ENCODE results near the gene GADD45GIP1.
"Not testable (repeated sequence)": the region's sequence is repeated elsewhere in the genome, so short reads cannot be mapped to it uniquely, and the experiment has no call there.

The GADD45GIP1 gene

GRCh38 chr19:12937927-12938778 lies 18.9 kb downstream of the GADD45GIP1 start, which contains the start of gene CALR:
Gene CALR (plus strand): TSS chr19:12938609. CDS start chr19:12938680, 71 bp downstream.
- DNase-seq = peak; percentile 100

DNA sequence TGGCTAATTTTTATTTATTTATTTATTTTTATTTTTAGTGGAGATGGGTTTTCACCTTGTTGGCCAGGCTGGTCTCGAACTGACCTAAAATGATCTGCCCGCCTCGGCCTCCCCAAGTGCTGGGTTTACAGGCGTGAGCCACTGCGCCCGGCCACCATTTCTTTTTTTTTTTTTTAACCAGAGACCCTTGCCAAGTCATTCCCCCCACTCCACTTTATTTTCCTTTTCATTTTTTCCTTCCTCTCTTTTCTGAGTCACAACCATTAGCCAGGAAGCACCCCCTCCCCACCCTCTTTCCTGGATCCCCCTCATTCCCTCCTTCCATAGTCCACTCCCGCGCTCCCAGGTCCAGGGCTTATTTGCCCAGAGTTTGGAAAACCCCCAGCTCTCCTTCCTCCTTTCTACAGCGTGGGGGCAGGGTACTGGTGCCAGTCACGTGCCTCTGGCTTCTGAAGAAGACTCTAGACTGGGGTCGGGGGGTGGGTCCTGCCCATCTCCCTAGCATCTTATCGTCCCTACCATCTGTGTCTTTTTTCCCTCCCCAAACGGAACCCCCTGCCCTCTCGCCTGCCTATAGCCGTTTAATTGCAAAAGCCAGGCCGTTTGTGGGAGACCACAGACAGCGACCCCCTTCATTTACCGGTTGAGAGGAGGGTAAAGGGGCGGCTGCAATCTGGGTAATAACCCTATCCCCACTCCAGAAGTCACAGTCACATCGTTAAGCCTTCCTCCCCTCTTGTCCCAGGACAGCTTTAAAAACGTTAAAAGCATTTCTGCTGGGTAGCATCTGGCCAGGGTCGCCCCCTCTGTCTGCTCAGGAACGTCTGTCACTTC lies 19.7 kb downstream of the GADD45GIP1 start:
- no peak for DNase-seq

DNA sequence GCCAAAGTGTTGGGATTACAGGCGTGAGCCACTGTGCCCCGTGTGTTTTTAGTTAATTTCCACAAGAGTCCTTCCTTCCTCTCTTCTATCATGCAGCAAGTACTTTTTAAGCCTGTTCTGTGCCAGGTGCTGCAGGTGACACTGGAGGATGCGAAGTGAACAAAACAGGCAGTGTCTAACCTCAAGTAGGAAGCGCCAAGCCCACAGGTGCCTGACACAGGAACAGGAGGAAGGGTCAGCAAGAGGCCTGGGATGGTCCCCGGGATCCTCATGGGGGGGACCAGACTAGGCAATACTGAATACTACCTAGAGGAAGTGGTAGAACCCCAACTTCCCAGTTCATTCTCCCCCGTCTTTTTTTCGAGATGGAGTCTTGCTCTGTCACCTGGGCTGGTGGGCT lies 20.4 kb downstream of the GADD45GIP1 start:
- DNase-seq = no peak

- DNase-seq = no peak
Measured at GRCh38 chr19:12935071-12935470, 22.0 kb downstream of the GADD45GIP1 start.

DNA sequence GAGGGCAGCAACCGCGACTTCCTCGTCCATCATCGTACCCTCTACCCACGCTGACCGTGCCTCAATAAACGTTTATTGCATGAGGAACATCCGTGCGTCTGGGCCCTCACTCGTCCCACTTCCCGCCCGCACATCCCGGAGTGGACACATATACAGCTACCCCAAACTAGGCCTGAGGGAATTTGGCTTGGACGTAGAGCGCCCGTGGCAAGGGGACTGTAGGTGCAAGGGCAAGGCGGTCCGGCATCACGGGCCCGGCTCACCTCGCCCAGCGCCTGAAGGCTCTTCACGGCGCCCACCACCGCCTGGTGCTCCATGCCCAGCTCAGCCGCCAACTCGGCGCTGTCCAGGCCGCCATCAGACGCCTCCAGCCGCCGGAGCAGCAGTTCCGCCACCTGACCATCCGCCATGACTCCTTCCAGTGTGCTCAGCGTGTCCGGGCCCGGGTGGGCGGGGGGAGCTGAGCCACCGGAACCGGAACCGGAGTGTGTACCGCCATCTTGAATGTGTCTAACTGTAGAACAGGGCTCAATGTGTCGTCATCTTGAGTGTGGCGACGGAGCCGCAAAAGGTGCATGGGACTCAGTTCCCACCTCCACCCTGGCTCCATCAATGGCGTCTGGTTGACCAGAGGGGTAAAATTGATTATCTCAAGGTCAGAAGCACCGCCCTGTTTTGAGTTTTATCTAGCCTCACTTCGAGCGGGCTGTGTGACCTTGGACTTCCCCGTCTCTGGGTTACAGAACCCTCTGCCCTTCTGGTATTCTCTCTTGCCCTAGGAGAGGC lies 23.5 kb downstream of the GADD45GIP1 start, which contains the start of gene FARSA:
TSS of gene FARSA (minus strand) at position 425 of the 786 bp plus-strand sequence. CDS start at position 410, 15 bp downstream.
- DNase-seq = peak; percentile 92

- DNase-seq = peak; percentile 1
Measured at GRCh38 chr19:12932392-12933286, 24.4 kb downstream of the GADD45GIP1 start.

DNA sequence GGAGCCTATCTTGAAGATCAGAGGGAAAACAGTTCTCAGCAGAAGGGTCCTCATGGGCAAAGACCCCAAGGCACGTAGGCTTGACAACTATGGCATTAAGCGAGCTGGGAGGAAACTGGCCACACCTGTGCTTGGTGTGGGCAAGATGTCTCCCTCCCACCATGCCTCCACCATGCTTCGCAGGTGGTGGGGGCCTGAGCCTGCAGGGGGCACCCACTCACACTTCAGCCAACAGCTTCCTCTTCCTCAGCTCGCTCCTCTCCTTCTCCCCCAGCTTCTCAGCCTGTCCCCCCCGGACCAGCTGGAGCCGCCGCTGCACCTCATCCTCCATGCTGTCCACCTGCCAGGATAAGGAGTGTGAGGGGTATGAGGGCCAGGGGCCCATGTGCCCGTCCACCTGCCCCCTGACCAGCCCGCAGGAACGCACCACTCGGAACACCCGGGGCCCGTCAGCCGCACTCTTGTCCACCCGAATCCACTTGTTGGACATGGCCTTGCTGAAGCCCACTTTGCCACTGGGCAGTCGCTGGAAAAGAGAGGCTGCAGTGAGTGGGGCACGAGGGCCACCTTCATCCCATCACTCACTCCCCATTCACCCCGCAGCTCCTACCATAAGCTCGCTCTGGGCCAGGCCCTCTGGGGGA lies 26.9 kb downstream of the GADD45GIP1 start:
- DNase-seq = peak; percentile 2

DNA sequence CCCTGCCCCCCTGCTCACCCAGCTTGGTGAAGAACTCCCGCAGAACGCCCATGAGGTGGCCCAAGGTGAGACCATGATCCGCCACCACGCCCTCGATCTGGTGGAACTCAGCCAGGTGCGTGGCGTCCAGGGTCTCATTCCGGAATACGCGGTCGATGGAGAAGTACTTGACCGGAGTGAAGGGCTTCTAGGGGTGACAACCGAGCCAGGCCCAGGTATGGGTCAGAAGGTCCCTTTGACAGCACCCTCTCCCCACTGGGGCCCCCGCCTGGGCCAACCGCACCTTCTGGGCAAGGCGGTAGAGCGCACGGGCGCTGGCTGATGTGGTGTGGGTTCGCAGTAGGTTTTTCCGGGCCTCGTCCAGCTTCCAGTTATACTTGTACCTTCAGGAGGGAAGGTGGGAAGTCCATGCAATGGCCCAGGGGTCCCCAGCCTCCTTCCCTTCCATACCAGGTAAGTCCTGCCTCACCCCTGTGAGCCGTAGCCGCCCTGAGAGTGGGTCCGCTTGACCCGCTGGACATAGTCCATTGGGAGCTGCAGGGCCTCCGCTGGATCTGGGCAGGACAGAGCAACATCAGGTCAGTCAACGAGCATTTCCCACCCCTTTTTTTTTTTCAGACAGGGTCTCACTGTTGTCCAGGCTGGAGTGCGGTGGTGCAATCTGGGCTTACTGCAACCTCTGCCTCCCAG lies 32.3 kb downstream of the GADD45GIP1 start:
- no peak for DNase-seq

GRCh38 chr19:12922959-12923358 lies 34.1 kb downstream of the GADD45GIP1 start:
- no peak for DNase-seq

DNA sequence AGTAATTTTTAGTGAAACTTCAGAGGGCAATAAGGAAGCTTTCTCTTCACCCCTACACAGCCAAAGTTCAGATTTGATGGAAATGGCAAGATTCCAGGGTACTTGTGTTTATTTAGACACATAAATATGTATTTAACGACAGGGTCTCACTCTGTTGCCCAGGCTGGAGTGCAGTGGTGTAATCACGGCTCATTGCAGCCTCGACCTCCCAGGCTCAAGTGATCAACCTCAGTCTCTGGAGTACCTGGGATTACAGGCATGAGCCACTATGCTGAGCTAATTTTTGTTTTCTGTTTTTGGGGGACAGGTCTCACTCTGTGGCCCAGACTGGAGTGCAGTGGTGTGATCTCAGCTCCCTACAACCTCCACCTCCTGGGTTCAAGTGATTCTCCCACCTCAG lies 36.0 kb downstream of the GADD45GIP1 start:
- DNase-seq = no peak

- no peak for DNase-seq
Measured at GRCh38 chr19:12918253-12918652, 38.8 kb downstream of the GADD45GIP1 start.

GRCh38 chr19:12915860-12916259 lies 41.2 kb downstream of the GADD45GIP1 start:
- not testable (repeated sequence) for DNase-seq

- peak; percentile 60 for DNase-seq
Measured at GRCh38 chr19:12913851-12914690, 43.0 kb downstream of the GADD45GIP1 start.

- no peak for DNase-seq
Measured at GRCh38 chr19:12913011-12913561, 43.9 kb downstream of the GADD45GIP1 start.

DNA sequence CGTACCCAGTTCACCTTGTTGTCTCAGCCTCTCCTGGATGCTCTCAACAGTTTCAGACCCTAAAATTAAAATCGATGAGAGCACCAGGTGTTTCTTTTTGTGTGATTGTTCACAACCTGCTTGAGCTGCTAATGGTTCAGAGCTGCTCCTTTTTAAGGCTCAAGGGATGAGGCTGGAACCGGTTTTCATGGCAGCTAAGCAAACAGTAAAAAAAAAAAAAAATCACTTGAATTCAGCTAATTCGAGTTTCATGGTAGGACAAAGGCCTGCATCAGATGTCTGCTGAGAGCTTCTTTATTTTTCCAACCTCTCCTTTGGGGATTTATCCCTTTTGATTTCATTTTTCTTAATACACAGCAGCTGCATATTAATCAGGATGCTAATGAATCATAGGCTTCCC lies 44.5 kb downstream of the GADD45GIP1 start:
- DNase-seq = no peak

- no peak for DNase-seq
Measured at GRCh38 chr19:12907166-12907565, 49.9 kb downstream of the GADD45GIP1 start.
